GM18499 (cell line): Measurements from ENCODE around the gene DCAF8L2.
"Not testable (repeated sequence)": the region's sequence is repeated elsewhere in the genome, so short reads cannot be mapped to it uniquely, and the experiment has no call there.

Experiments used
- ATAC-seq: cut with Tn5 transposase; IDR thresholded peaks from one replicate; pipeline ENCODE4 v1.9.1; 2021; ENCODE audit warnings: moderate number of reproducible peaks; ENCODE audit not compliant: insufficient read depth, unreplicated experiment

The DCAF8L2 gene

DNA sequence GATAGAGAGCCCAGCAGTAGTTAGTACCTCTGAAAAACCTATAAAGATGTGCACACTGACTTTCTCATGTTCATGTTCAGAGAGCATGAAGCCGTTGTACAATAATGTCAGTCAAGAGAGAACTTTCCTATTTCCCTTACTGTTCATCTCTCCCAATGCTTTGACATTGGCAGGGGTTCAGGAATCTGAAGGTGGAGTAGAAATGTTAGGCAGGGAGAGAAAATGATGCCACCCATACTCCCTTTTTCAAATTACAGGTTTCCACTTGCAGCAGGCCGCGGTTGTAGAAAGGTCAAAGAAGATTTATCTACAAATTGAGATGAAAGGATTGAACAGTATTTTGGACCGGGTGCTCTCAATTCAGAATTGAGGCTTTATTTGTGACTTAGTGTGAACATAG lies 84.3 kb downstream of the DCAF8L2 start:
- ATAC-seq = no peak

DNA sequence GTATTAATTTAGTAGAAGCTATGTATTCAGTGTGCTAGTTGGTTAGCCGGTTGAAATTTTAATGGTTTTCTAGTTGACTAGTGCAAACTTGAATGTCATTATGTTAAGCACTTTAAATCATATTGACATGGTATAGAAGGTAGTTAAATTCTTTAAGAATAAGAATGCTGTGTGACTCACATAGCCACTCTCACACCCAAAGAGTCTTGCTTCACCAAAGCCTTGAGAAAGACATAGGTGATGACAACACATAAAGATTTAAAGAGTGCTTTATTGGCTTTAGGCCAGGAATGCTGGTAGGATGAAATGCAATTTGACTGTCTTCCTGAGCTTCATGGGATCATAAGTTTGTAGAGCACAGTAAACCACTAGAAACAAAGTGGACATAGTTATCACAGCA lies 85.3 kb downstream of the DCAF8L2 start:
- no peak for ATAC-seq

DNA sequence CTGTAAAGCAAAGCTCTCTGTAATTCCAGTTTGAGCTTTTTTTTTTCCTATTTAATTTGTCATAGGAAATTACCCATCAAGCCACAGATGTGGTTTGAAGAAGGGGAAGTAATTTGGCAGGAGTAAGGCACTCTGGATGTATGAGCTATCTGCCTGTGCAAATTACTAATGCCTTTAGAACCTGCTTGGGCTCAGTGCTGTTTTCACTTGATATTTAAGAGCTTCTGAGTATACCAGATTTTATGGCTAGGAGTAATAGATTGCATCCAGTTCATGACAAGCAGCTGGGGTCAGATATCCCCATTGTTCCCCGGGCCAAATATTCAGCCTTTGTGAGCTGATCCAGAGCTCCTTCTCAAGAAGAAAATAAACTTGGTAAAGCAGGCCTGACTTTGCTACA lies 89.1 kb downstream of the DCAF8L2 start:
- ATAC-seq = no peak

DNA sequence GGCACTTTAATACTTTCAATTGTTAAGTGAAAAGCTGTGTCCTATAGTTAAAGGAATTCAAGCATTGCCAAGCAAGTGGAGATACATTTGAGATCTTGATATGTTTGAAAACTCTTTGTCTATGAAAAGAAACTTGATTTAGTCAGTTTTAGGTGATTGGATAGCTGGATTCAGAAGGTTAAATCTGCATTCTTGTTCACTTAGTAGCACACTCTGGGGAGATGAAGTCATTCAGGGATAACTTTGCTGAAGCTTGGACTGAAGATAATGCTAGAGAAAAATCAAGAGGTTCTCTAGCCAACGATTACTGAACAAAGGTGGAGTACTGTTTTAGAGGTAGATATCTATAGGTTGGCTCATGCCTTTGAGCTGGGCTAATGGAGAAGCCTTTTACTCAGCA lies 90.6 kb downstream of the DCAF8L2 start:
- ATAC-seq = no peak

DNA sequence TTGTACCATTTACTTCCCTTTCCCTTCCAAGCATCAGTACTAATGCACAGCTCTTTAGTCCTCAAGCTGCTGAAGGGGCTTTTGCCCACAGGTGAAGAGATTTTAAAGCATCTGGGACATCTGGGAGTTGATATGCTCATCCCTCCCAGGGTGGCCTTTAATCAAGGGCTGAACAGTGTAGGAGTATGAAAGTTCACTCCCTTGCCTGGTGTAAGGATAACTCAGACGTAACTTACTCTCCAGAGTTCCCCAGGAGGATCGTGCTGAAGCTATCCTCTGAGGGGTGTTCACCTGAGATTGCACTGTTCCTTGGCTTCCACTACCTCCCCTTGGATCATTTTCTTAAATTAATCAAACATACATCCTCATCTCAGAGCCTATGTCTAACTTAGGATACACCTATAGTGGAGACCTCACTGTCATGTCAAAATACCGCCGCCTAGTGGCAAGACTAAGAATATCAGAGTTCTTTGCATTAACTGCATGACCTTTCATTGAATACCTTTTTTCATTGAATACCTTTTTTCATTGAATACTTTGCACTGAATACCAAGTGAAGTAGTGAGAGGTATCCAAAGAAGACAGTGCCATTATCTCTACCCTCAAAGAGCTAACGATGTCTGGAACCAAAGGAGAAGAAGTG lies 93.5 kb downstream of the DCAF8L2 start:
- ATAC-seq = not testable (repeated sequence)

DNA sequence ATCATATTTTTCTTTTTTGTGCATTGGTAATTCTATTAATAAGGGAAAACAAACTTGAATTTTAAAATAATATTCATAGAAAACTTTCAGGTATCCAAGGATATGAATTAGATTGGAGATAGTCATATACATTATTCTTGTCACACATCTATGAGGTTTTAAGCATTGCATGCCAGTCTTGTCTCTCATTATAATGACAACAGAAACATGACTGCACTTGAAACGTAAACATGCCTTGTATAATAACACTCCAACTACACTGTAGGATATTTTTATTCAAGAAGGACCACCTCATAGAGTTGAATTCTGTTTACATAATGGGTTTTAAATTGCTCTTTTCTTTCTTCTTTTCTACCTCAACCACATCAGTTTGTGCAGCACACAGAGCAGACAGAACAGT lies 104.5 kb downstream of the DCAF8L2 start:
- ATAC-seq = no peak

DNA sequence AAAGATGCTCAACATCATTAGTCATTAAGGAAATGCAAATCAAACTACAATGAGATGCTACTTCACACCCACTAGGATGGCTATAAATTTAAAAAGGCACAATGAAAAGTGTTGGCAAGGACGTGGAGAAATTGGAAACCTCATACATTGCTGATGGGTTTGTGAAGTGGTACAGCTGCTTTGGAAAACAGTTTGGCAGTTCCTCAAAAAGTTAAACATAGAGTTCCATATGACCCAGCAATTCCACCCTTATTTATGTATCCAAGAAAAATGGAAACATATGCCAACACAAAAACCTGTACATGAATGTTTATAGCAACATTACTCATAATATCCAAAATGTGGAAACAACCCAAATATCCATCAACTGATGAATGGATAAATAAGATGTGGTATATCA lies 116.4 kb downstream of the DCAF8L2 start:
- ATAC-seq = no peak

DNA sequence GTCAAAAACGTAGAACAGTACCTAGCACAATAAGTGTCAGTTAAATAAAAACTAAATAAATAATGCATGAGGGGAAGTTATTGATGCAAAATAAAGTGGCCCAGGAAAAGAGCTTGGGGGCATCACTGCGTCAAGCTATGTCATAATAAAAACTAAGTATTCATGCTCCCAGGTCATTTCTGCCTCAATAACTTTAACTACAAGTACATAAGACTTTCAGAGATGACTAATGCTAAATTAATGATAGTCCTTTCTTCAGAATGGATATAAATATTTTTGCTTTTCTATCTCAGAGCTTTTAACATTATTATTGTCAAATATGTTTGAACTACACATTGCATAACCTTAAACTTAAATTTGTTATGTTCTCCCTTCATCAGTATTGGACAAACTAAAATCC lies 125.5 kb downstream of the DCAF8L2 start:
- ATAC-seq = no peak

DNA sequence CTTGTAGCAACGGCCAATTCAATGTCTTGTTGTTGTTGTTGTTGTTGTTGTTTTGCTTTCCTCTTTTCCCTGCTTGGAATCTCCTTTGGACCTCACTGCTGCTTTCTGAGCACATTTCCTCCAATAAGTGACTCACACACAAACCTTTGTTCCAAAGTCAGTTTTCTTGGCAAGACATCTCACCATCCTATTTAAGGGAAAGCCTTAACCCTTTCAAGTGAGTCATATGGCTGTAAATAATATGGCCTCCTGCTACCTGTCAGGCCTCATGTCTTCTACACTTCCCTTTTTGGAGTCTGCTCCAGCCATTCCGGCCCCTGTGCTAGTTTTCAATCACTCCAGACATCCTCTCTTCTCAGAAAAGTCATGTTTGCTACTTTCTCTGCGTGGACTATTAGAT lies 138.1 kb downstream of the DCAF8L2 start:
- no peak for ATAC-seq

DNA sequence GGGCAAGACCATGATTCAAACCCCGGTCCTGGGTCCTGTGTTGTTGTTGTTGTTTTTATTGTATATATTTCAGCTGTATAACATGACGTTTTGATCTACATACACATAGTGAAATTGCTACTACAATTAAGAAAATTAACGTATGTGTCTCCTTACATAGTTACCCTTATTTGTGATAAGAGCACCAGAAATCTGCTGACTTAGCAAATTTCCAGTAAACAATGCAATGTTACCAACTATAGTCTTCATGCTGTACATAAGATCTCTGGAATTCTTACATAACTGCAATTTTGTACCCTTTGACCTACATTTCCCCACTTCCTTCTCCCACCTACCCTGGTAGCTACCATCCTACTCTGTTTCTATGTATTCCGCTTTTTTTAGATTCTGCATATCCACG lies 141.8 kb downstream of the DCAF8L2 start:
- ATAC-seq = no peak

GRCh38 chrX:27735914-27736313 lies 145.8 kb downstream of the DCAF8L2 start:
- no peak for ATAC-seq

DNA sequence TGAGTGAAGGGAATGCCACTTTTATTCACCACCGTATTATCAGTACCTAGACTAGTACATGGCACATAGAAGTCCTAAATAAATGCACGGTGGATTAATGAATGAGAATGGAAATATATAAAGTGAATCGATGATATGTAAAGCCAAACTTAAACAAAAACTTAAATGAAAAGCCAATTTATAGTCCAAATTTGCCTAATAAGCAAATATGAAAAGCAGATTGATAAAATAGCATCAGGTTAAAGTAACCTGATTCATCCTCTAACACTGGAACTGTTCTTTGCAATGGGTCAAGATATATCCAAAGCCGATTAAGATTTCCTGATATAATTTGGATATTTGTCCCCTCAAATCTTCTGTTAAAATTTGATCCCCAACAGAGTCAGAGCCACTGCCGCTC lies 150.8 kb downstream of the DCAF8L2 start:
- no peak for ATAC-seq

DNA sequence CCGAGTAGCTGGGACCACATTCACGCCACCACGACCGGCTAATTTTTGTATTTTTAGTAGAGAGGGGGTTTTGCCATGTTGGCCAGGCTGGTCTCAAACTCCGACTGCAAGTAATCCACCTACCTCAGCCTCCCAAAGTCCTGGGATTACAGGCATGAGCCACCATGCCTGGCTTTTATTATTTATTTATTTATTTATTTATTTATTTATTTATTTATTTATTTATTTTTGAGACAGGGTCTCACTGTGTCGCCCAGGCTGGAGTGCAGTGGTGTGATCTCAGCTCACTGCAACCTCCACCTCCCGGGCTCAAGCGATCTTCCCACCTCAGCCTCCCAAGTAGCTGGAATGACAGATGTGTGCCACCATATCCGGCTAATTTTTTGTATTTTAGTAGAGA lies 153.4 kb downstream of the DCAF8L2 start:
- ATAC-seq = not testable (repeated sequence)

DNA sequence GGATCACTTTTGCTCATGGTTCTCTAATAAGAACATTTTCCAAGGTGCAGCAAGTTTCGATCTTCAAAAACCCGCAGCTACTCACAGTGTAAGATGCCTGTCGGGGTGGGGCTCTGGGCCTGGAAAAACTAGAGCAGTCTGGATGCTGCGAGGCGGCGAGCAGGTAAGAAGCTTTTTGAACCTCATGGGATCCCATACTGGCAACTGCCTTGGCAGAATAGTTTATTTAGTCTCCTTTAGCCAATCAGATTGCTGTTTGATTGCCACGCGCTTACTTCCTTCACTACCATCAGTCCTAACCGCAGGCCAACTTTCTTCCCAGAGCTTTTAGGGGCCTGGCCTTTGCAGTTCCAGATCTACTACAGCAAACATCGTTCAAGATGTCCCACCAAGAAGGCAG lies 156.4 kb downstream of the DCAF8L2 start:
- no peak for ATAC-seq

DNA sequence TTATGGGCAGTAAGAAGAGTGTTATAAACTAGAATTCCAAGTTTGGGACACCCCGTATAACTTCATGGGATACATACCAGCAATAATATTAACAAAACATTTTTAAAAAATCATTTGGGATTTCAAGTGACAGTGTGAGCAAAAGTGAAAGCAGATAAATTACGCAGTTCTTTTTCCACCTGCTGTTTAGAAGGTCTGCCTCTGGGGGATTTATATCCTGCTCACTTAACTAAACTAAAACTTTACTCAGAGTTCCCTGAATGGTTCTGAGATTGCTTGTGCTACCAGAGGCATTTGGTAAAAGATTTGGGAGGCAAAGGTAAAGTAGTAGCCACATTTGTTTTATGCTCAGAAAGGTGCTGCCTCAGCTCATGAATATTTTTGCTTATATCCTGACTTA lies 160.2 kb downstream of the DCAF8L2 start:
- not testable (repeated sequence) for ATAC-seq

DNA sequence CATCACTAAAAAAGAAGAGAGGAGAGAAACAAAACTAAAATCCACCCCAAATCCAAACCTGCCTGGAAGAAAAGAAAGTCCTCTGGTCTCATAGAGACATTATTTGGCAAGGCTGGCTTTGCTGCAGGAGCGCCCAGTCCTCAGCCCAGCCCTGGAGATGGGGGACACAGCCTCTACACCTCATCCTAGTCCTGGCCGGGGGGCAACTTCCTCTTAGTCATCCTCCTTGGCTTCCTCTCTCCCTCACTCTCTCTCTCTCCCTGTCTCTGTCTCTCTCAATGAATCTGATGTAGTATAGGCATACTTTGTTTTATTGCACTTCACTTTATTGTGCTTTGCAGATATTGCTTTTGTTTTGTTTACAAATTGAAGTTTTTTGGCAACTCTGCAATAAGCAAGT lies 161.8 kb downstream of the DCAF8L2 start:
- no peak for ATAC-seq

DNA sequence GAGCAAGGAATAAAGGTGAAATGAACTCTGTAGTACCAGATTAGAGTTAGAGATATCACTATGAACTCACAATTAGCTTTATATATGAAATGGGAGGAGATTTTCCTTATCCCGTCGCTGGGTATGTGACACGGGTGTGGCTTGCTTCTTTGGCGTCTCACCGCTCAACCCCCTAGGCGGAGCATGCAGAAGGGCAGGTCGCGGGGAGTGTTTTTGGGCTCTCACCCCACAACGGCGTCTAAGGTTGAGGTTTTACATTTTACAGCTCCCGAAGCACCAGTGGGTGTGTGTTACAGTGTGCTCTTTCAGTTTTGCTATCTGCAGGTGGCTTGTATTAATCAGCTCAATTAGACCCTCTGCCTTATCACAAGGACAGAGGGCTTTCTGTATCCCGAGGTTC lies 175.6 kb downstream of the DCAF8L2 start:
- no peak for ATAC-seq

- no peak for ATAC-seq
Measured at GRCh38 chrX:27767387-27767786, 177.2 kb downstream of the DCAF8L2 start.

GRCh38 chrX:27775984-27776383 lies 185.8 kb downstream of the DCAF8L2 start:
- no peak for ATAC-seq

GRCh38 chrX:27796640-27797257 lies 206.6 kb downstream of the DCAF8L2 start:
- ATAC-seq = no peak

- no peak for ATAC-seq
Measured at GRCh38 chrX:27797575-27797974, 207.4 kb downstream of the DCAF8L2 start.
